Measurements from ENCODE around the gene SMPDL3A. TPM values are rescaled to one million over a fixed set of nuclear protein-coding genes. Genes with fewer than 3 reads are reported as not detected.
A peak's percentile ranks its signal among the peaks of the same experiment; 100 is the strongest.

The SMPDL3A gene
- total and polyA plus RNA-seq, 9 of the 15 experiments (the other 6 are each of a cell fraction or from before 2014, with no cell fraction given) = 0.14 to 0.91 (median 0.54) TPM

GRCh38 chr6:122789182-122790027 is at the start of gene SMPDL3A (continued):
- TF ChIP-seq NFIX (CRISPR knock-in tag; IDR thresholded peaks at IDR 0.05; ENCODE audit: low read depth) = no peak
- no peak for TF ChIP-seq ZNF512 (tag; IDR thresholded peaks at IDR 0.05)
- no peak for TF ChIP-seq NR2F6 (CRISPR knock-in tag; IDR thresholded peaks at IDR 0.05)
- no peak for TF ChIP-seq CHCHD3 (CRISPR knock-in tag; IDR thresholded peaks at IDR 0.05)
- no peak for TF ChIP-seq GTF3C2 (IDR thresholded peaks at IDR 0.05; ENCODE audit: borderline replicate concordance, extremely low read depth, insufficient read length)
- TF ChIP-seq ZNF23 (CRISPR knock-in tag; IDR thresholded peaks at IDR 0.05) = no peak
- TF ChIP-seq USF1 (CRISPR knock-in tag; IDR thresholded peaks at IDR 0.05) = 0 out of 2 replicates have a peak, but pooled peaks have one; percentile 19
- no peak for TF ChIP-seq ZNF785 (CRISPR knock-in tag; IDR thresholded peaks at IDR 0.05)
- TF ChIP-seq CBFA2T2 (conservative IDR thresholded peaks at IDR 0.05) = no peak
- no peak for TF ChIP-seq AFF1 (IDR thresholded peaks at IDR 0.05; ENCODE audit: low read depth in 1 of 2, partially characterized antibody in 2 of 2)
- no peak for TF ChIP-seq KLF13 (tag; IDR thresholded peaks at IDR 0.05; ENCODE audit: borderline replicate concordance, low read depth)
- peak in 2 of 3 experiments; percentile 55 to 76; a peak in 3 of 6 replicates for TF ChIP-seq ZBTB11 (CRISPR knock-in tag; IDR thresholded peaks at IDR 0.05)
